ENCODE measurements around the gene IGSF5.
"Not testable (repeated sequence)": the region's sequence is repeated elsewhere in the genome, so short reads cannot be mapped to it uniquely, and the experiment has no call there.

The IGSF5 gene

DNA sequence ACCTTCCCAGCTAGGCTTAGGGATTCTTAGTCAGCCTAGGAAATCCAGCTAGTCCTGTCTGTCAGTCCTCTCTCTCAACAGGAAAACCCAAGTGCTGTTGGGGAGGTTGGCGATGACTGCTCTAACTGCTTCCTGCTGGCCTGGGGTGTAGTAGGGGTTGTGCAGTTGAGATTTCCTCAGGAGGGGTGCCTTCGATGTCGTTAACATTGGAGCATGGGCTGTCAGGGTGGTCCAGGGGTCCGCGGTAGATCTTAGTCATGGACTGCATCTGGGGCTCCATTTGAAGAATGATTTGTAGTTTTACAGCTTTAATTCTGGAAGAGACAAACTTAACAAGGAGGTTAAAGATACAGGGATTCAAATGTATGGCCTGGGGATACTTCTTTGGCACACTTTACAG lies 5.5 kb upstream of the IGSF5 start:
- DNase-seq: not testable (repeated sequence)

GRCh38 chr21:39742561-39742960 lies 2.4 kb upstream of the IGSF5 start:
- DNase-seq: not testable (repeated sequence)

DNA sequence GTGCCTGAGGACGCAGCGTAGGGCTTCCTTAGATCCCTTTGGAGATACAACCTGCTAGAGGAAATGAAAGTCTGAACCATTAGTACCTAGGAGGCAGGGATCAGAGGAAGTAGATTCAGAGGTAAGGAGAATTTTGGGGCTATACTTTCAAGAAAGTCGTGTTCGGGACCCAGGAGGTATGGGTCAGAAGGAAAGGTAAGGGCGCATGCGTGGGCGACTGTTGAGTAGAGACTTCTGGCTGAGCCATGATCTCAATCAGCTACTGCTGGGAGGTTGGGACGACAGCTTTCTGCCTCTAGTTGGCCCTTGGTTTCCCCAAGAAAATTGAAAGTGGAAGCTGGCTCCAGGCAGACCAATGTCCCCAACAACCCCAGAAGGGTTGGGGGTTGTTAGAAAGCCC lies 349 bp downstream of the IGSF5 start:
- not testable (repeated sequence) for DNase-seq

GRCh38 chr21:39750670-39751069 lies 5.7 kb downstream of the IGSF5 start:
- no peak for DNase-seq

DNA sequence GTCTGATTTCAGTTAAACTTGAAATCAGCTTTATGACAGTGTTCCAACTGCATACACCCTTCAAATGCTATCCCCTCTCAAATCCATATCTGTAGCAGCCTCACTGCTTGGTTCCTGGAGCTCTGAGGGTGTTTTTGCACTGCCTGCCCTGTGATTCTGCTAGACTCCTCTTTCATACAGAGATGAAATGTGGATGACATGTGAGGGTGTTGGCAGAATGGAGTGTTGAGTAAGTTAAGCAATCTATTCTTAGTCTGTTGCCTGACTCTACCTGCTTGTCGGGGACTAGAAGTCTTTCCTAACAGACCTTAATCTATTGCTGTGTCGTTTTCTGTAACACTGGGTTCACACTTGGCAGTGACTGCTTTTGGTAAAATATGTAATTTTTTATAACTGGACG lies 9.8 kb downstream of the IGSF5 start:
- no peak for DNase-seq

- no peak for DNase-seq
Observed at GRCh38 chr21:39756285-39756684, 11.3 kb downstream of the IGSF5 start.

- DNase-seq: no peak
Observed at GRCh38 chr21:39763272-39763970, 18.4 kb downstream of the IGSF5 start.

DNA sequence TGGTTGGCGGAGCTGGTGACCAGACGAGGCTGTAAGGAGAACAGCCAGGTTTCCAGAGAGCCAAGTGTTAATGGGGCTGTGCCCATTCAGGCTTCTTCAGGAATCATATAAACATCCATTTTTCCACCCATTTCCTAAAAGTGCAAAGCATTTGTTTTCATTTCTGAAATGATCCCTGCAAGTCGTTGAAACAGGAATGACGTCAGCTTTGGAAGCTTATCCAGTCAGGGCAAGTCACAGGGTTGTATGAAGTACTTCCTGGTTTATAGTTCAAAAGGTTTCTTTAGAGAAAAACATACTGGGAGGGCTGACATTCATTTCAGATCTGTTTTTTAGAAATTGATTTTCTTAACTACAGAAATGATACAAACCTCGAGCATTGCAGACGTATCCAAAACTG lies 29.2 kb downstream of the IGSF5 start:
- DNase-seq: no peak

GRCh38 chr21:39775816-39776215 lies 30.8 kb downstream of the IGSF5 start:
- DNase-seq: no peak

DNA sequence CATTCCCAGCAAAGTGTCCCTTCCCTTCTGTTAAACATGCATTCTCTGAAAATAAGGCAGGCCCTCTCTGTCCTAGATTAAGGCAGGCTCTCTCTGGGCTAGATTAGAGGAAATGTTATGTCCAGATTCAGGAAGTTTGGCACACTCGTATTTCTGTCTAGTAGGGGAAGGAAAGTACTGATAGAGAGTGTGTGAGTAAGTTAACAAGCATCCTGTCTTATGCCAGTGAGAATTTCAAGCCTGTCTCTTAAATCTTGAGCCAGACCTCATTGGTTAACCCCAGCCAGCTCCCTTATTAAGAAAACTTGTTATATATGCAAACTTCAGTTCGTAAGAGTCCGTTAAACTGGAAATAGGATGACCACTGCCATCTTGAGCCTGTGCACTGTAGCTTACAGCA lies 31.6 kb downstream of the IGSF5 start:
- DNase-seq: no peak

GRCh38 chr21:39781331-39781730 lies 36.3 kb downstream of the IGSF5 start:
- no peak for DNase-seq

- DNase-seq: no peak
Observed at GRCh38 chr21:39788383-39788782, 43.4 kb downstream of the IGSF5 start.

DNA sequence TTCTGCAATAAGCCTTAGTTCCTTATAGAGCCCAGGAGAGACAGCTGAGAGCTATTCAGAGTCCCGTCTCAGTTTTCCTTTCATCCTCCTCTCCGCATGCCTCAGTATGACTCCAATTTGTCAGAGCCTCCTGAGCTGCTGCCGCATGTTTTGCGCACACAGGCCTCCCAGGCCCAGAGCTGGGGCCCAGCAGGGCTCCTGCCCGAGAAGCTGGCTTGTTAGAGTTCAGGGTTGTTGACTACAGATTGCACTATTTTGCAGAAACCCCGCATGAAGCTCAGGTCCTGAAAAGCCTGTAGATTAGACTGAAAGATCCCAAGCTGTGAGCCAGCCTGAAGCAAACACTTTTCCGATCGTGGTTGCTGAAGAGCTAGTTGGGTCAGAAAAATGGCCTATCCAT lies 51.5 kb downstream of the IGSF5 start:
- DNase-seq: no peak

- no peak for DNase-seq
Observed at GRCh38 chr21:39799178-39799577, 54.2 kb downstream of the IGSF5 start.

- DNase-seq: no peak
Observed at GRCh38 chr21:39800311-39800710, 55.3 kb downstream of the IGSF5 start.

DNA sequence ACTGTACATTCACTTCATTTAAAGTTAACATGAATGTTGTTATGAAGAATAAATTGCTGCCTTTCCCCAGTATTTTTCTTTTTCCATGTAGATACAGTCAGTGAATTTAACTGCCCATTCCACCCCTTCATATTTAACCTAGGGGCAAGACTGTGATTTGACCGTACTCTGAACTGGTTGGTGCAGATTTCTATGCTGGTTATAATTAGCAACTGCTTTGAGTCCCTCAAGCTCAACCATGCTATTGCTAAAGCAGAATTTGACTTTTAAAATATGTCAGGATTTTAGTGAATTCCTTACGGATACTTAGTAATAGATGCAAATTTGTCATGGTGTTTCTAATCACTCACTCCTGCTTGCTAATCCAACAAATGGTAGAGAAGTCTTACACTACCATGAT lies 57.2 kb downstream of the IGSF5 start:
- no peak for DNase-seq

DNA sequence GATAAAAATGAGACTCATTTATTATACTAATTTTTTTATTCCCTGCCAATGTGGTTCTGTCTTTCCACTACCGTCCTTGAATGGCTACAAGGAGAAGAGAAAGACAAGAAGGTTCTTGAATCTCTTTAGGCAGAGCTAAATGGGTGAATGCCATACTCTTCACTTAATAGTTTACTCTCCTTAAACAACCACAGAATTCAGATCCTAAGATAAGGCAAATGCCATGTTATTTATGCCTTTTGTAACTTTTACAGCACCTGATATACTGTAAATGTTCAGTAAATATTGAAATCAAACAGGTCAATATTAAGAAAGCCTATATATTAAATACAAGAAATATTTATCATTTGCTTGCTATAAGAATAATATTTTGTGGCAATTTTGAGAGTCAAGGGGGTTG lies 58.4 kb downstream of the IGSF5 start:
- DNase-seq: no peak

DNA sequence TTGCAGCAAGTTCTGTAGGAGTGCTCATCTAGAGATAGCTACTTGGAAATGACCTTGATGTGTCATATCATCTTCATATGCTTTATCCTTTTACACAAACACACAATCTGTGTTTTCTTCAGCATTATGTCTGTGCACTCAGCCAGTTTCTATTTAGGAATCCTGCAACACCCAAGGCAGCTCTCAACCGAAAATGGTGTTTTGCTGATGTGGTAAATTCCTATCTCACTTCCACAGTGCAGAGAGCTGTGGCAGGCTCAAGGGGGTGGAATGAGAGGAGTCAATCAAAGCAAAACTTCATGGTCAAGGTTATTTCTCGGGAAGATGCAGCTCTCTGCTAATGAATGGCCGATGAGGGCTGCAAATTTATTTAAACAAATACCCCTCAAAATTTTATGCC lies 59.3 kb downstream of the IGSF5 start:
- DNase-seq: no peak

DNA sequence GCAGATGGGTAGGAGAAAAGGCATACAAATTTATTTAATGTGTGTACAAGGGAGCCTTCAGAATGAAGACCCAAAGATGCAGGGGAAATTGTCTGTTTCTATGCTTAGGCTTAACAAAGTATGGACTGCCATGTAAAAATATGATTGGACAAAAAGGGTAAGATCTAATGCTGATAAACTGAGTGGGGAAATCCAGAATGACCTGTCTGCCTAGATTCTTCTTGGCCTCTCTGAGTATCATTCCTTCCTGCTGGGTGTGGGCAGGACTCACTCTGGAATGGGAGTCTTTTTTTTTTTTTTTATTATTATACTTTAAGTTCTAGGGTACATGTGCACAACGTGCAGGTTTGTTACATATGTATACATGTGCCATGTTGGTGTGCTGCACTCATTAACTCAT lies 61.0 kb downstream of the IGSF5 start:
- DNase-seq: no peak

DNA sequence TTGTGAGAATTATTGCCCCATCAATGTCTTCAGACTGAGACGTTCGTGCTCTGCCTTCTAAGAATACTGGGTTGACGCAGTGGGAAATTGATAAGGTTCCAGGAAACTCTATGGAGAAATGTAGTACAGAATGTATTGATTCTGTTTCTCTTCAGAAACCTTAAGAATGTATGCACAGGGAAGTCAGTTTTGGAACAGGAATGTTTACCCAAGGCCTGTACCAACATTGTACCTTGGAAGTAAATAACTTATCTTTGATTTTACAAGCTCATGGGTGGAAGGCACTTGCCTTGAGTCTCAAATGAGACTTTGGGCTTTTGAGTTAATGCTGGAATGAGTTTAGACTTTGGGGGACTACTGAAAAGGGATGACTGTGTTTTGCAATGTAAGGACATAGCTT lies 62.8 kb downstream of the IGSF5 start:
- DNase-seq: no peak

DNA sequence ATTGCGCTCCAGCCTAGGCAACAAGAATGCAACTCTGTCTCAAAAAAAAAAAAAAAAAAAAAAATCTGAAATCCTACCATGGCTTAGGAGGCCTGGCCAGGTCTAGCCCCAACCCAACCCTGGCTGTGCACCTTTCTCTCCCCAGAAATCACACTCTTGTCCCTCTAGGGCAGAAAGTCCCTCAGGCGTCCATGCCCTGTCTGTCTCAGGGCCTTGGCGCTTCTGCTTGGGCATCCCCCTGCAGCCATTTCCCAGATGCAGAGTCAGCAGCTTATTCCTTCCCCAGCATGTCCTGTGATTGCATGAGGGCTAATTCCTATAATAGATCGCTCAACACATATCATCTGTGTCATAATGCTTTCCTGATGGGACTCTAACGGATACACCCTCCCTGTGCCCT lies 65.0 kb downstream of the IGSF5 start:
- DNase-seq: no peak

DNA sequence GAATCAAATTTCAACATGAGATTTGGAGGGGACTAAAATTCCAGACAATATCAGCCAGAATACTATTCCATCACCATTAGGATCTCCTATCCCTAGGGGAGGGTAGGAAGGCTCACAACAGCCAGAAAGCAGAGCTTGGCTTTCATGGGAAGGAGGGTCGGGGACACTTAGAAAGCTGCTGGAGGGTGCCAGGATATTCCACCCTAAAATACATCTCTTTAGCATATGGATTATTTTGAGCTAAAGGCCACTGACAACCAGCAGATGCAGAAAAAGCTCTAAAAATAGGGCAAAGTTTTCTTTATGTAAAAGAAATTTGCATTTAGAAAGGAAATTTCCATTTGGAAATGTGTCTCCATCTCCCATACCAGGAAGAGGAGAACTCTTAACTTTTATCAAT lies 68.0 kb downstream of the IGSF5 start:
- no peak for DNase-seq

- DNase-seq: no peak
Observed at GRCh38 chr21:39818557-39818956, 73.6 kb downstream of the IGSF5 start.

GRCh38 chr21:39822042-39822441 lies 77.1 kb downstream of the IGSF5 start:
- no peak for DNase-seq

GRCh38 chr21:39825250-39825649 lies 80.3 kb downstream of the IGSF5 start:
- DNase-seq: no peak

GRCh38 chr21:39834543-39834942 lies 89.6 kb downstream of the IGSF5 start:
- no peak for DNase-seq
